Activated B cell treated with CpG ODN at 0.5 μM for 24 hours (primary cell): ENCODE data around the gene MRPS2. TPM values are rescaled to one million over a fixed set of nuclear protein-coding genes. Genes with fewer than 3 reads are reported as not detected.
"Not testable (repeated sequence)": the region's sequence is repeated elsewhere in the genome, so short reads cannot be mapped to it uniquely, and the experiment has no call there.

Source experiments
- ATAC-seq: fragments of 200-7000 bp; cut with Tn5 transposase; one replicate; pipeline ENCODE4 v1.10.0; 2021; ENCODE audit warnings: low read depth, mild to moderate bottlenecking, moderate library complexity
- CTCF ChIA-PET: fragments of 350-600 bp; sonication (Branson Sonifier 250); formaldehyde crosslinking; loops from one replicate; lab custom pipeline; 2021; ENCODE audit warnings: antibody characterized with exemption; lab: Charles Lee
- POLR2A ChIA-PET: fragments of 350-600 bp; sonication (Branson Sonifier 250); formaldehyde crosslinking; loops from one replicate; lab custom pipeline; 2021; ENCODE audit warnings: antibody characterized with exemption; lab: Charles Lee
- DNase-seq: peaks from one replicate; pipeline ENCODE4 v3.0.0; 2022
- H3K27ac Mint-ChIP-seq: one replicate; pipeline ENCODE4 v1.8.0; 2020; ENCODE audit warnings: mixed read lengths
- H3K27me3 Mint-ChIP-seq: one replicate; pipeline ENCODE4 v1.8.0; 2021; ENCODE audit warnings: mixed read lengths
- H3K36me3 Mint-ChIP-seq: one replicate; pipeline ENCODE4 v1.8.0; 2021; ENCODE audit warnings: low read depth, mixed read lengths
- H3K4me1 Mint-ChIP-seq: one replicate; pipeline ENCODE4 v1.8.0; 2021; ENCODE audit warnings: mixed read lengths
- H3K4me3 Mint-ChIP-seq: one replicate; pipeline ENCODE4 v1.8.0; 2020; ENCODE audit warnings: mild to moderate bottlenecking, mixed read lengths
- H3K9me3 Mint-ChIP-seq: one replicate; pipeline ENCODE4 v1.8.0; 2020; ENCODE audit warnings: mixed read lengths
- CTCF ChIP-seq: fragments of 200-600 bp; IDR thresholded peaks from one replicate; pipeline ENCODE4 v1.8.0; 2022; ENCODE audit warnings: antibody characterized with exemption, mild to moderate bottlenecking
- intact Hi-C: fragments of 100-400 bp; cut with micrococcal nuclease; formaldehyde crosslinking; loops from one replicate; pipeline ENCODE4 v1.15.1; 2024
- total RNA-seq: library from RNA; stranded (reverse); gene quantifications from 2 replicates; pipeline ENCODE4 v1.2.3, GENCODE V29; 2022

Gene MRPS2
- 35.1 and 39.7 TPM in 2 replicates for total RNA-seq

- peaks cover 30% of the 10 kb centered on the region for H3K4me1 Mint-ChIP-seq
- intact Hi-C loops = loop anchor here (1.0 to 5.0 kb wide), 2 partner anchors 20 to 1433 kb away; partner anchors contain the start of gene BRD3
Measured at GRCh38 chr9:135500525-135501260, at the start of gene MRPS2. Gene MRPS2, plus strand, starts transcription at chr9:135500682. Its CDS starts 29 bp downstream, at chr9:135500711.

GRCh38 chr9:135450956-135451355 lies 49.5 kb upstream of the MRPS2 start:
- Mint-ChIP-seq H3K4me3 (no peak overlapping the region), H3K27ac (no peak overlapping the region), H3K9me3 (no peaks in the 10 kb centered on the region), H3K36me3 (no peaks in the 10 kb centered on the region), H3K4me1 (no peaks in the 10 kb centered on the region), H3K27me3 (peaks cover 6% of the 10 kb centered on the region)
- intact Hi-C loops = no loop called here
- no peak for TF ChIP-seq CTCF
- no peak for ATAC-seq
- no peak for DNase-seq
- CTCF ChIA-PET = no interaction called here
- POLR2A ChIA-PET = no interaction called here

More at GRCh38 chr9:135500525-135501260, at the start of gene MRPS2:
- ChIA-PET CTCF (interaction anchor here (1.0 to 1.8 kb wide), 2 partner anchors 11 to 20 kb away, joined by 5 to 7 read pairs; no protein-coding TSS in a partner anchor), POLR2A (interaction anchor here (0.6 kb wide), 1 partner anchor 902 kb away, joined by 7 read pairs; no protein-coding TSS in a partner anchor)
- peak; percentile 91 for DNase-seq
- TF ChIP-seq CTCF = no peak
- Mint-ChIP-seq H3K27me3 (no peaks in the 10 kb centered on the region), H3K4me3 (peak within 1 kb of the TSS; percentile 97), H3K27ac (peak within 1 kb of the TSS; percentile 92), H3K36me3 (peaks cover 37% of the 10 kb centered on the region), H3K9me3 (no peaks in the 10 kb centered on the region)
- ATAC-seq = peak; percentile 93

- intact Hi-C loops, CTCF ChIA-PET, H3K4me3 Mint-ChIP-seq, H3K9me3 Mint-ChIP-seq, DNase-seq, H3K36me3 Mint-ChIP-seq, H3K4me1 Mint-ChIP-seq, ATAC-seq, POLR2A ChIA-PET, H3K27ac Mint-ChIP-seq: not testable (repeated sequence)
- H3K27me3 Mint-ChIP-seq = peaks cover 11% of the 10 kb centered on the region
Measured at GRCh38 chr9:135451909-135452308, 48.6 kb upstream of the MRPS2 start.

- no peak for TF ChIP-seq CTCF
- peaks cover 16% of the 10 kb centered on the region for H3K27me3 Mint-ChIP-seq
- peaks cover 4% of the 10 kb centered on the region for H3K9me3 Mint-ChIP-seq
- intact Hi-C loops = no loop called here
- DNase-seq (no peak), ATAC-seq (no peak)
- ChIA-PET CTCF (no interaction called here), POLR2A (interaction anchor here (0.6 kb wide), 1 partner anchor 15 kb away, joined by 5 read pairs; no protein-coding TSS in a partner anchor)
- H3K36me3 Mint-ChIP-seq = no peaks in the 10 kb centered on the region
- H3K4me1 Mint-ChIP-seq = no peaks in the 10 kb centered on the region
- no peak overlapping the region for H3K27ac Mint-ChIP-seq
- no peak overlapping the region for H3K4me3 Mint-ChIP-seq
Measured at GRCh38 chr9:135454737-135455136, 45.7 kb upstream of the MRPS2 start.

- H3K27ac Mint-ChIP-seq = no peak overlapping the region
- TF ChIP-seq CTCF = no peak
- H3K4me3 Mint-ChIP-seq = no peak overlapping the region
- H3K36me3 Mint-ChIP-seq = no peaks in the 10 kb centered on the region
- H3K4me1 Mint-ChIP-seq = no peaks in the 10 kb centered on the region
- intact Hi-C loops = no loop called here
- peaks cover 4% of the 10 kb centered on the region for H3K9me3 Mint-ChIP-seq
- no peak for ATAC-seq
- H3K27me3 Mint-ChIP-seq = peaks cover 20% of the 10 kb centered on the region
- CTCF ChIA-PET = no interaction called here
- POLR2A ChIA-PET = no interaction called here
- no peak for DNase-seq
Measured at GRCh38 chr9:135455401-135456030, 45.0 kb upstream of the MRPS2 start.
